ENCODE measurements around the gene SYTL3.
"Not testable (repeated sequence)": the region's sequence is repeated elsewhere in the genome, so short reads cannot be mapped to it uniquely, and the experiment has no call there.

Gene SYTL3

GRCh38 chr6:158662954-158663624, 13.2 kb downstream of the SYTL3 start:
- no peak for DNase-seq (ENCODE audit: low spot score)

GRCh38 chr6:158663625-158664165, 13.8 kb downstream of the SYTL3 start:
- DNase-seq (ENCODE audit: low spot score): no peak

GRCh38 chr6:158665332-158665731, 15.5 kb downstream of the SYTL3 start:
- no peak for DNase-seq (ENCODE audit: low spot score)

- DNase-seq (ENCODE audit: low spot score): no peak
Observed at GRCh38 chr6:158666628-158667359, 16.9 kb downstream of the SYTL3 start.

- no peak for DNase-seq (ENCODE audit: low spot score)
Observed at GRCh38 chr6:158667360-158667981, 17.6 kb downstream of the SYTL3 start.

GRCh38 chr6:158668707-158669103, 18.9 kb downstream of the SYTL3 start:
- no peak for DNase-seq (ENCODE audit: low spot score)

- DNase-seq (ENCODE audit: low spot score): no peak
Observed at GRCh38 chr6:158669145-158670035, 19.5 kb downstream of the SYTL3 start.

GRCh38 chr6:158672119-158672518, 22.3 kb downstream of the SYTL3 start:
- DNase-seq (ENCODE audit: low spot score): not testable (repeated sequence)

GRCh38 chr6:158672726-158673125, 22.9 kb downstream of the SYTL3 start:
- DNase-seq (ENCODE audit: low spot score): no peak

- no peak for DNase-seq (ENCODE audit: low spot score)
Observed at GRCh38 chr6:158674342-158675131, 24.7 kb downstream of the SYTL3 start.

- not testable (repeated sequence) for DNase-seq (ENCODE audit: low spot score)
Observed at GRCh38 chr6:158677094-158677493, 27.2 kb downstream of the SYTL3 start.

GRCh38 chr6:158677906-158678578, 28.2 kb downstream of the SYTL3 start:
- no peak for DNase-seq (ENCODE audit: low spot score)

GRCh38 chr6:158680015-158680414, 30.2 kb downstream of the SYTL3 start:
- no peak for DNase-seq (ENCODE audit: low spot score)

- DNase-seq (ENCODE audit: low spot score): no peak
Observed at GRCh38 chr6:158680481-158680880, 30.6 kb downstream of the SYTL3 start.

- no peak for DNase-seq (ENCODE audit: low spot score)
Observed at GRCh38 chr6:158684311-158684710, 34.5 kb downstream of the SYTL3 start.

GRCh38 chr6:158684745-158685324, 35.0 kb downstream of the SYTL3 start:
- no peak for DNase-seq (ENCODE audit: low spot score)

- DNase-seq (ENCODE audit: low spot score): no peak
Observed at GRCh38 chr6:158686311-158686710, 36.5 kb downstream of the SYTL3 start.

GRCh38 chr6:158686791-158687381, 37.0 kb downstream of the SYTL3 start:
- no peak for DNase-seq (ENCODE audit: low spot score)

- DNase-seq (ENCODE audit: low spot score): no peak
Observed at GRCh38 chr6:158687506-158687905, 37.7 kb downstream of the SYTL3 start.

GRCh38 chr6:158688860-158689259, 39.0 kb downstream of the SYTL3 start:
- DNase-seq (ENCODE audit: low spot score): no peak

Measured in LoVo (cell line).